Measurements from ENCODE around the gene VPS35L.

DNA sequence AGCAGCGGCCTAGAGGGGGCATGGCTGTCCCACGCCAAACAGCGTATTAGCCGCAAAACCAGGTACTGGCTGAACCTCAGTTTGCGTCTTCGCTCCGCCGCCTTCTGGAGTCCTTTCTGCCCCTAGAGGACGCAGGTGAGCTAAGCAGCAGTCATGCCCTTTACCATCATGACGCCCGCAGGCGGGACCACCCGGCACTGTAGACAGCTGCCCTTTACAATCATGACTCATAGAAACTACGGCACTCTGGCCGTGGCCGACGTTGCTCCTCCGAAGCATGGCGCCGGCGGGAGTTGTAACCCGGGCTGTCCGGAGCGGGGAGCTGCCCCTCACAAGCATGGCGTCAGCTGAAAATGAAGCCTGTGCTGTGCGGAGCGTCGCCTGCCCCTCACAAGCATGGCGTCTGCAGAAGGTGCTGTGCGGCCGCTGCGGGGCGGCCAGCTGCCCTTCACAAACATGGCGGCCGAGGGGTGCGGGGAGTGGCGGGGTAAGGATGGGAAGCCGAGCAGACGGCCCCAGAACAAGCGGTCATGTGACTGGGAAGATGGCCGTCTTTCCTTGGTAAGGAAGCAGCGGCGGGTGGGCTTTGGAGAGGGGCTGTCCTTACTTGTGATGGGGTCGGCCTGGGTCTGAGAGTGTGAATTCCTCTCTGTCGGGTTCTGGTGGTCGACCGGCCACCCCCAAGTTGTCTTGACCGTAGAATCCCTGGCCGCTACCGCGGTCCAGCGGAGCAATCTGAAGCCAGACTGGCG is at the start of gene VPS35L:
- TF ChIP-seq POLR2A (IDR thresholded peaks at IDR 0.05; ENCODE audit: low read length) (peak; percentile 71), GATA1 (IDR thresholded peaks at IDR 0.05; ENCODE audit: low read depth, low read length) (no peak)
